Measurements from ENCODE around the gene BCCIP. TPM values are rescaled to one million over a fixed set of nuclear protein-coding genes. Genes with fewer than 3 reads are reported as not detected.

Gene BCCIP
- total RNA-seq, 6 donors from 2014 or later = 13.7 to 53.8 (median 35.2) TPM

- H3K27ac ChIP-seq = no peak overlapping the region
- ATAC-seq (ENCODE audit: low FRiP score in 2 of 2) = no peak
- H3K36me3 ChIP-seq = peaks cover 0 to 28% (median 17%) of the 10 kb centered on the region in 4 donors
- TF ChIP-seq POLR2AphosphoS5 (IDR thresholded peaks at IDR 0.05) (no peak), CTCF (IDR thresholded peaks at IDR 0.05) (no peak), EP300 (IDR thresholded peaks at IDR 0.05) (no peak), POLR2A (IDR thresholded peaks at IDR 0.05) (no peak)
- DNase-seq = no peak
- 82 to 88% methylated on average over 1 of the region's 1 CpG for WGBS, 2 donors
- H3K9me3 ChIP-seq = no peaks in the 10 kb centered on the region
- peak overlapping the region in 1 of 4 donors; percentile 89 for H3K4me3 ChIP-seq
- H3K4me1 ChIP-seq = peaks cover 32 to 45% (median 36%) of the 10 kb centered on the region in 4 donors
- H3K27me3 ChIP-seq = no peaks in the 10 kb centered on the region
These were observed 1.4 kb downstream of the BCCIP start for GRCh38 chr10:125824736-125825135.

GRCh38 chr10:125827133-125827532 is 3.8 kb downstream of the BCCIP start:
- Histone ChIP-seq H3K27me3 (no peaks in the 10 kb centered on the region), H3K4me1 (peaks cover 24 to 32% (median 28%) of the 10 kb centered on the region in 4 donors), H3K4me3 (no peak overlapping the region), H3K36me3 (peaks cover 10 to 52% (median 37%) of the 10 kb centered on the region in 4 donors), H3K9me3 (no peaks in the 10 kb centered on the region), H3K27ac (no peak overlapping the region)
- ATAC-seq (ENCODE audit: low FRiP score in 2 of 2) = no peak
- TF ChIP-seq POLR2AphosphoS5 (IDR thresholded peaks at IDR 0.05) (no peak), CTCF (IDR thresholded peaks at IDR 0.05) (no peak), POLR2A (IDR thresholded peaks at IDR 0.05) (no peak), EP300 (IDR thresholded peaks at IDR 0.05) (no peak)
- no peak for DNase-seq
- 73 to 80% methylated on average over 2 of the region's 2 CpGs for WGBS, 2 donors

- DNase-seq = no peak
- Histone ChIP-seq H3K27me3 (no peaks in the 10 kb centered on the region), H3K4me1 (peaks cover 21 to 26% (median 24%) of the 10 kb centered on the region in 4 donors), H3K9me3 (no peaks in the 10 kb centered on the region), H3K4me3 (no peak overlapping the region), H3K27ac (no peak overlapping the region), H3K36me3 (peaks cover 15 to 63% (median 47%) of the 10 kb centered on the region in 4 donors)
- TF ChIP-seq POLR2AphosphoS5 (IDR thresholded peaks at IDR 0.05) (no peak), POLR2A (IDR thresholded peaks at IDR 0.05) (no peak), EP300 (IDR thresholded peaks at IDR 0.05) (no peak), CTCF (IDR thresholded peaks at IDR 0.05) (no peak)
- no peak for ATAC-seq (ENCODE audit: low FRiP score in 2 of 2)
- 90 to 95% methylated on average over 5 of the region's 5 CpGs for WGBS, 2 donors
These were observed 5.0 kb downstream of the BCCIP start for GRCh38 chr10:125828311-125828710.

GRCh38 chr10:125836746-125837145 is 13.4 kb downstream of the BCCIP start:
- Histone ChIP-seq H3K36me3 (peaks cover 12 to 98% (median 76%) of the 10 kb centered on the region in 4 donors), H3K27me3 (no peaks in the 10 kb centered on the region), H3K4me3 (no peak overlapping the region), H3K9me3 (no peaks in the 10 kb centered on the region), H3K27ac (no peak overlapping the region), H3K4me1 (no peaks in the 10 kb centered on the region)
- no peak for ATAC-seq (ENCODE audit: low FRiP score in 2 of 2)
- 77 to 78% methylated on average over 2 of the region's 2 CpGs for WGBS, 2 donors
- TF ChIP-seq POLR2A (IDR thresholded peaks at IDR 0.05) = no peak
- TF ChIP-seq CTCF (IDR thresholded peaks at IDR 0.05) = no peak
- TF ChIP-seq POLR2AphosphoS5 (IDR thresholded peaks at IDR 0.05) = no peak
- no peak for TF ChIP-seq EP300 (IDR thresholded peaks at IDR 0.05)
- DNase-seq = no peak
